Measurements from ENCODE around the gene LRFN5.

The LRFN5 gene

GRCh38 chr14:41773536-41774279 is 167.0 kb downstream of the LRFN5 start:
- DNase-seq: no peak

DNA sequence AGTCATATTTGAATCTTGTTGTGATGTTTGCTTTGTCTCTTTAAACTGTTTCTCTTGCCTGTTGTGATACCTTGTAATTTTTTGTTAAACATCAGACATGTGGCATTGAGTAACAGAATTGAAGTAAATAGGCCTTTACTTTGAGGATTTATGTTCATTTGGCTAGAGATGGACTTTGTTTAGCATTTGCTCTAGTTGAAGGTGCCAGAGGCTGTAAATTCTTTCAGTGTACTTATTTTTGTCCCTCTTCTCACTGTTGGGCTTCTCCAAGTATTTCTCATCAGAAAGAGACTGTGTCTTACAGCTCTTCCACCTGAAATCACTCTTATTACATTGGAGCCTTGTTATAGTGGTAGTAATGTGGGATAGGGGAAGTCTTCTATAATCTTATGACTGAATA is 175.8 kb downstream of the LRFN5 start:
- no peak for DNase-seq

DNA sequence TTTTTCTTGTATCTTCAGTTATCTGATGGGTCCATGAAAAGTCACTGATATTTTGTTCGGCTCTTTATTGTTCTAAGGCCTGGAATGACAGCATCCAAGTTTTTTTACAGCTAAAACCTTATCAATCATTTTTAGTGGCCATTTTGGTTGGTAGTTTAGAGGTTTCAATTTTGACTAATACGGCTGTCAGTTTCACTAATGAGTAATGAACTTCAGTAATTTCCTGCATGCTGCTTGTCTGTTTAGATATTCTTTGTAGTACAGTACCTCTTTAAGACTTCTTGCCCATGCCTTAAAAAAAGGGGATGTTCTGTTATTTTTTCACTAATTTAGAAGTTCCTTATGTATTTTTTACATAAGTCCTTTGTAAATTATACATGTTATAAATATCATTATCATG is 176.7 kb downstream of the LRFN5 start:
- no peak for DNase-seq

GRCh38 chr14:41785696-41786095 is 179.0 kb downstream of the LRFN5 start:
- peak; percentile 2 to 29 for DNase-seq

GRCh38 chr14:41799817-41800216 is 193.1 kb downstream of the LRFN5 start:
- DNase-seq: no peak

DNA sequence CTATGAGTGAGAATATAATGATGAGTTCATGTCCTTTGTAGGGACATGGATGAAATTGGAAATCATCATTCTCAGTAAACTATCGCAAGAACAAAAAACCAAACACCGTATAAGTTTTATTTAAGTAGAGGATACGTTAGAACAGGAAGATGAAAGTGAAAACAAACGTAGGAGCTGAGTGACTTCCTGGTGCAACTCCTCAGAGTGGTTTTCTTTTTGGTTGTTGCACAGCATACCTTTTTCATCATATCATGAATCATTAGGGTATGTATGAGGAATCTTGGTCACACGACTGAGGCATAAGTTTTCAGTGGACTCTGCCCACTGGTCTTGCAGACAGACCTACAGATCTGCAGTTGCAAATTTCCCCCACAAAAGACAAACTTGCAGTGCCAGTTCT is 199.0 kb downstream of the LRFN5 start:
- DNase-seq: no peak

DNA sequence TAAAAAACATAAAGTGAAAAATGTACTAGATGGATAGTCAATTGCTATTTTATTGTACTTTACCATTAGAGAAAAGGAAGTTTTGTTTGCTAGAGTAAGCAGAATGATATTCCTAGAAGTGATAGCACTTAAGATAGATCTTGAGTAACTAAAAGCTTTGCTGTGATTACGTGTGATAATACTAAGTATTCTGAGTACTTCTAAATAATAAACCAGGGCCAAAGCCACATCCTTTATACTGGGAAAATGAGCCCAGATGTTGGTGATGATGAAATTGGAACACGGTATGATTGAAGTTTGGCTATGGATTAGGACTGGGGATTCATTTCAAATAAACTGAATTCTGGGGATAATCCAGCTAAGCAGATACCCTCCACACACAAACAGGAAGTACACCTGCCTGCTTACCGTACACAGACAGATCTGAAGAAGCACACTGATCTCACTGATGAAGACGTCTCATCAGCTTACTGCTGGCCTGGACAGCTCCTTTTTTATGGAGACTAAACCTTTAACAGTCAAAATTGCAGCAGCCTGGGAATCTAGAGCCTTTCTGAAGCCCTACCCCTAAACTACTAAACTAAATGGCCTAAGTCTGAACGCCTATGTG is 199.8 kb downstream of the LRFN5 start:
- no peak for DNase-seq

DNA sequence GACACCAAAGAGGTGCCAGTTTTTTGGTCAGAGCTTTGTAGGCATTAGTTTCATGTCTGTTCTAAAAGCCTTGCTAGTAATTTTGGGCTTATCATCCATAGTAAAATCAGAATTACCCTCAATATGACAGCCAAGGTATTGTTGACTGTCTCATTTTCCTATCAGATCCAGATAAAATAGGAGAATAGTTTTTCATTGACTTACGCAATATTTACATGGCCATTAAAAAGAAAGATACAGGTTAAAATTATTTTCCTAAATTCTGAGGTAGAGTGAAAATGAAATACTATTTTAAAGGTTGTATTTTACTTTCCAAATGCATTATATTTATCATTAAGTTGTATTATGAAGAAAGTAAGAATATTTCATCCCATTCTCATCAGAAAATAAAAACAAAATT is 203.7 kb downstream of the LRFN5 start:
- DNase-seq: no peak

GRCh38 chr14:41817626-41818025 is 210.9 kb downstream of the LRFN5 start:
- no peak for DNase-seq

DNA sequence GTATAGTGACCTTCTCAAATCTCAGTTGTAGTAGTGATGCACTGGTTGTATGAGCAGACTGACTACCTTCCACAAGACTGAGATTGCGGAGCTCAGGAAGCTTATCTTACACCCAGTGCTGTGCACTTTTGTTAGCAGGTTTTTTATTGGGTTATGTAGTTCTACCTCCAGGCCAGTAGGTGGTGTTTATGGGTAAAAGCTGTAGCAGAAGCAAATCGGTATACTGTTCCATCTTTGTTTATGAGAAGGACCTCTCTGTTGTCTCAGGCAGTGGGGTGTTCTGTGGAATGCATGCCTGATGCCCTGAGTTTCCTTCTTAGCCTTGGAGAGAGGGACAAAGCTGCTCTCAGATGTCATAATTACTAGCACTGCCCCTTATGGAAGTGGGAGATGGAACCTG is 217.8 kb downstream of the LRFN5 start:
- DNase-seq: peak in 1 of 2 experiments; percentile 0

- no peak for DNase-seq
These were observed 218.9 kb downstream of the LRFN5 start for GRCh38 chr14:41825622-41826021.

DNA sequence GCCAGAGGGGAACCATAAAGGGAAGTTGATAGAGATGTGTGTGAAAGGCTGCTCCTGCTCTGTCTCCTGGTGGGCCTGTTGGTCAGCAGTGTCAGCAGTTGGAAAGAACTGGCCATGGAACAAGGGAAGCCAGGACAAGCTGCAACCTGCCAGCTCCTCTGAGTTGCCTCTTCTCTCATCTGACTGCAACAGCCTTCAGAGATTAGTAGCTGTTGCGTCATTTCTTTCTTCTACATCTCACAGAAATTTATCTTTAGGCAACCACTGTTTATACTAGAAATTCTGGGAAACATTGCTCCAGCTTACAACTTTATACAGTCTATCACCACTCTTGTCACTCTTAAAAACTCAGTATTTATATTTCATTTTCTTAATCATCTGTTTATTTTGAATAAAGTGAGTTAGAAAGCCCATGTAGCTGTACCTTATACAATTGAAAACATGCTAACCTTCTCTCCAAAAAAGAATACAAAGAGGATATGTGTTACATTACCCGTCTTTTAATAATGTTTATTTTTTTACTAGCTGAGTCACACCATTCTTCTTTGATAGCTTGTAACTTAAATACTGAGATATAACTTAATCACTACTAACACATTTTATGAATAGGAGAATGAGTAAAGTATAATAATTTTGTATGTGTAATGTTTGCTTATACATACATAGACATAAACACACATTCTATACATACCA is 224.2 kb downstream of the LRFN5 start:
- DNase-seq: no peak

DNA sequence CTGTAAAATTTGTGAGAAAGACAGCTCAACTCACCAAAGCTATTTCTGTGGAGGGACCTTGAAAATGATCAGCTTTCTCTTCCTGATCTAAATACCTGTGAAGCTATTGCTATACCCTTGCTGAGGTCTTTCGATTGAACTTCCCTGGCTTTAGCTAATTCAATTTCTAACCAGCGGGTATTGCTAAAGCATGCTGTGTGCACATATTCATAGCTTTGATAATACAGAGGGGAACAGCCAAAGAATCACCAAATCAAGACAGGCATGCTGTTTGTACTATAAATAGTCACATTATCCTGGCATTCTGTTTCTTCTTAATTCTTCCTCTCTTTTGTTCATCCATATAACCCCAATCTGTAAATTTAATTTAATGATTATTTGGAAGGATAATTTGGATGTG is 233.0 kb downstream of the LRFN5 start:
- DNase-seq: no peak

DNA sequence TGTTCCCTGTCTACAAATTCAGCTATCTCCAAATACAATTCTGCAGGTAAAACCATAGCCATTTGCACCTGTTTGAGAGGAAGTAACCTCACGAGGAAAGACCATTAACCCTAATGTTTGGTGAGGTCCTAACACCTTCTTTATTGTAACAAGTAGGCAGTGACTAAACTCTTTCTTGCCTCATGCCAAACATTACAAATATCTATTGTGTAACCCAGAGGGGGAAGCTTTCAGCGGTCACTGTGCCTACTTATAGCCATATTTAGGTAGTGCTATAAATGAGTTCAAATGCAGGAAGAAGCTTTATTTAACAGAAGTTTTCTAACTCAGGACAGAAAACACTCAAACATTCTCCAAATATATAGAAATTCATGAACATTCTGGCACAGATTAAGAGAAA is 252.7 kb downstream of the LRFN5 start:
- no peak for DNase-seq

- no peak for DNase-seq
These were observed 253.9 kb downstream of the LRFN5 start for GRCh38 chr14:41860586-41860985.

DNA sequence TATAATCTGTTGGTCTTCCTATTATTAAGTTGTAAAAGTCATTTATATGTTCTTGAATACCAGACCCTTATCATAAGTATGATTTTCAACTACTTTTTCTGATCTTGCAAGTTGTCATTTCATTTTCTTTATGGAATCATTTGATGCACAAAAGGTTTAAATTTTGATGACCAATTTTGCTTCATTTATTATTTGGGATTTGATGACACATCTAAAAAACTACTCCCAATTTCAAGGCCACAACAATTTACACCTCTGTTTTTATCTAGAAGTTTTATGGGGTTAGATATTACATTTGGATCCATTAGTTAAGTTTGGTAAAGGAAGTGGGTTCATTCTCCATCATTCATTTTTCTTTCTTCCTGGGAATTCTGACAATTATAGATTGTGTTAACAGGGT is 259.2 kb downstream of the LRFN5 start:
- no peak for DNase-seq

- no peak for DNase-seq
These were observed 261.7 kb downstream of the LRFN5 start for GRCh38 chr14:41868396-41868795.

DNA sequence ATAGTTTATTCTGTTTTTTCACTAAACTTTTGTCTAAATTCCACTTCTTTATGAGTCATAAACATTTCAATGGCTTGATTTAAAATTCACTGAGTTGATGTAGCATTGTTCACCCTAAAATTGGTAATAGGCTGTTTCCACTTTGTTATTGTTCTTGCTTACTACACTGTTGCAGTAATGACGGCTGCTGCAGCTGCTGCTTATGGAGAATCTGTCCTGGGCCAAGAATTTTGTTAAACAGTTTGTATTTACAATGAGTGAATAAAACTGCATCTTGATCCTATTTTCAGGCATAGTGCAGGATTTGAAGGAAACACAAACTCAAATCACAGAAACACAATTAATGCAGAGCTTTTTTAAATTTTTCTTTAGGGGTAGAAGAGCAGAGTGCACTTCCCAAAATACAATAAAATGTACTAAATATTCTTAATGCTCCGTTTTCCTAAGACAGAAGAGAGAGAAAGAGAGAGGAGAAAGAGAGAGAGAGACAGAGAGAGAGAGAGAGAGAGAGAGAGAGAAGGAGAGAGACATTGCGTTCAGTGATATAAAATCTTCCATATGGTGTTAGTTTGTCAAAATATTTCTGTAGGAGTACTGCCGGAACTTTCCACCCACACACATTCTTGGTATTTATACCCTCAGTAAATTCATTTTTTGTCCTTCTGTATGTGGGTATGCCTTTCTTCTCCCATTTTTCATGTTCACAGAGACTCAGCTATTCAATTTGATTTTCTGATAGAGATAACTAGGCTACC is 266.4 kb downstream of the LRFN5 start:
- no peak for DNase-seq

GRCh38 chr14:41873686-41874317 is 267.1 kb downstream of the LRFN5 start:
- DNase-seq: no peak

DNA sequence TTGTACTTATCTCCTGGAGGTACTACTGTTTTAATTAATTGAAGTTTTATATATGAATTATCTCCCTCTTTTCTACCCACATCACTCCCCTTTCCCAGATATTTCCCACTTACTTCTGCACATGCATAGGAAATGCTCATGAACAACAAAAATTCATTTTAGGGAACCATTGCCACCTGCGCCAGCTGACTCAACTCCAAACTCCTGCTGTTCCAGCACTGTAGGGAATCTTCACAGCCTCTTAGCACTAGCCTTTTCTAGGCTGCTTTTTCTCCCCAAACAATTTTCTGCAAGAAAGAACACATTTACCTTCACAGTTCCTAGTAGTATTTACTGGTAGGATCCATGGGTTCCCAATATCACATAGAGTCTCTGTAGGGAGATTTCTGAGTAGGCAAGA is 268.4 kb downstream of the LRFN5 start:
- DNase-seq: no peak

DNA sequence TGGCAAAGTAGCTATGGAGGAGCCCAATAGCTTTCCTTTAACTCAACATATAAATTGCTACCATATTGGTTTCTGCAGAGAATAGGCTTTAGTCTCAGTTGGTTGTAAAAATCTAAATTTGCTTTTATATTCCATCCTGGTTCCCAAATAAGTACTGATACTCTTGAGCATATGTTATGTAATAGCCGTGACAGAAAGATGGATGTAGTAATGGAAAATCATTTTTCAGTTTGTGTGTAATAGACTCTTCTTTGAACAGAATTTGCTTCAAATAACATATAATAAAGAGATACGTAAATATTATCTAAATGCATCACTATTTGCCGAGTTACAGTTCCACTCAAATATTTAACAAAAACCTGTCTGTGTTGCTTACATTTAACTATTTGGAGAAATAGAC is 271.6 kb downstream of the LRFN5 start:
- no peak for DNase-seq

DNA sequence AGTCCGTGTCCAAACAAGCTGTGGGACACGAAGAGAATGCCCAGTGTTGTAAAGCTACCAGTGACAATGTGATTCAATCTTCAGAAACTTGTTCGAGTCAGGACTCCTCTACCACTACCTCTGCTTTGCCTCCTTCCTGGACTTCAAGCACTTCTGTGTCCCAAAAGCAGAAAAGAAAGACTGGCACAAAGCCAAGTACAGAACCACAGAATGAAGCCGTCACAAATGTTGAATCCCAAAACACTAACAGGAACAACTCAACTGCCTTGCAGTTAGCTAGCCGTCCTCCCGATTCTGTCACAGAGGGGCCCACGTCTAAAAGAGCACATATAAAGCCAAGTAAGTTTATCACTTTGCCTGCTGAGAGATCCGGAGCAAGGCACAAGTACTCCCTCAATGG is 284.9 kb downstream of the LRFN5 start:
- no peak for DNase-seq

GRCh38 chr14:41899416-41899815 is 292.7 kb downstream of the LRFN5 start:
- no peak for DNase-seq

Measured in NCI-H526 (cell line).